GM21786 (cell line): ENCODE data around the gene CNOT1.

Experiments
- ATAC-seq: cut with Tn5 transposase; IDR thresholded peaks from one replicate; pipeline ENCODE4 v1.9.1; 2021; ENCODE audit not compliant: unreplicated experiment

The CNOT1 gene

DNA sequence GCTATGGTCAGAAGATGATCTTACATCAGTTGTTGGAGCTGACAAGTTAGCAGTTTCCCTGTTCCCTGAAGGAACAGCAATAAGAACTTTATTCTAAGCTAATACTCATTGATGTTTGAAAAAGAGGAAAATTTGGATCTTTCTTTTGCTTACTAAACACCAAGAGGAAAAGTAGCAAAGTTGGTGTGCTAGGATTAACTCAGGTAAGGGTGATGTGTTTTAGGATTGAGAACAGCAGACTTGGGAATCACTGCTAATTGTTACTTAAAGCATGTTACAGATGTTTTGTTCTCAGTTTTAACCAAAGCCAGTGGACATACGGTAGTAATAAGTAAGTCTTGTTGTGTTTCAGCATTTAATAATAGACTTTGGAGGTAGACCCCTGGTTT lies 110.7 kb downstream of the CNOT1 start:
- ATAC-seq, result no peak

DNA sequence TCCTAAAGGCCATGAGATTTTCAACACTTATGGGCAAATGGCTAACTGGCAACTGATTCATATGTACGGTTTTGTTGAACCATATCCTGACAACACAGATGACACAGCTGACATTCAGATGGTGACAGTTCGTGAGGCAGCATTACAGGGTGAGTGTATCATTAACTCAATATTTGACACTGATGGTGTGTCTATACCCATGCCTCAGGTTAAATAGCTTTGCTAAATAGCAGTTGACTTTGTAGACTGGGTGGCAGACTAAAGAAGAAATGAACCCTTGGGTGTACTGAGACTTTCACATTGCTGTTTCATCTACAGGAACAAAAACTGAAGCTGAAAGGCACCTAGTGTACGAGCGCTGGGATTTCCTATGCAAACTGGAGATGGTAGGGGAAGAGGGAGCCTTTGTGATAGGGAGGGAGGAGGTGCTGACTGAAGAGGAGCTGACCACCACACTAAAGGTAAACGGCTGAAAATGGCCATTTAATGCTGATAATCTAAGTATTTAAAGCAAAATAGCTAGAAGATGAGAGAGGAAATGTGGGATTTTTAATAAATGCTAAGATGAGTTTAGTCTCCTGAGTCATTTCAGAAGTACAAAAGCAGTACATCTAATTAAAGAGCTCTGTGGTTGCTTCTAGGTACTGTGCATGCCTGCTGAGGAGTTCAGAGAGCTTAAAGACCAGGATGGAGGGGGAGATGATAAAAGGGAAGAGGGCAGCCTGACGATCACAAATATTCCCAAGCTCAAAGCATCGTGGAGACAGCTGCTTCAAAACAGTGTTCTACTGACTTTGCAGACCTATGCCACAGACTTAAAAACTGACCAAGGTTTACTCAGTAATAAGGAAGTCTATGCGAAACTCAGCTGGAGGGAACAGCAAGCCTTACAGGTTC lies 111.3 kb downstream of the CNOT1 start:
- ATAC-seq, result peak; percentile 34

DNA sequence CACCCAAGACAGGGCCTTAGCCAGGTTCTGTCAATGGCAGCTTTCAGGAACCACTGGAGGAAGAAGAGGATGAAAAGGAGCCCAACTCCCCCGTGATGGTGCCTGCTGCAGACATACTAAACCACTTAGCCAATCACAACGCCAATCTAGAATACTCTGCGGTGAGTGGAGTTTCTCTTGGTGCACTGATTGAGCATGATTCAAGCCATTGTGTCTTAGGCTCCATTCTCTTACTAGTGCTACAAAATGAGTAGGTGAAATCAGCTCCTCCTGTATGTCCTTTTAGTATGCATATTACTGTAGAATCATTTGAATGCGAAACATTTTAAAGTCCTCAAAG lies 112.9 kb downstream of the CNOT1 start:
- ATAC-seq, result no peak

DNA sequence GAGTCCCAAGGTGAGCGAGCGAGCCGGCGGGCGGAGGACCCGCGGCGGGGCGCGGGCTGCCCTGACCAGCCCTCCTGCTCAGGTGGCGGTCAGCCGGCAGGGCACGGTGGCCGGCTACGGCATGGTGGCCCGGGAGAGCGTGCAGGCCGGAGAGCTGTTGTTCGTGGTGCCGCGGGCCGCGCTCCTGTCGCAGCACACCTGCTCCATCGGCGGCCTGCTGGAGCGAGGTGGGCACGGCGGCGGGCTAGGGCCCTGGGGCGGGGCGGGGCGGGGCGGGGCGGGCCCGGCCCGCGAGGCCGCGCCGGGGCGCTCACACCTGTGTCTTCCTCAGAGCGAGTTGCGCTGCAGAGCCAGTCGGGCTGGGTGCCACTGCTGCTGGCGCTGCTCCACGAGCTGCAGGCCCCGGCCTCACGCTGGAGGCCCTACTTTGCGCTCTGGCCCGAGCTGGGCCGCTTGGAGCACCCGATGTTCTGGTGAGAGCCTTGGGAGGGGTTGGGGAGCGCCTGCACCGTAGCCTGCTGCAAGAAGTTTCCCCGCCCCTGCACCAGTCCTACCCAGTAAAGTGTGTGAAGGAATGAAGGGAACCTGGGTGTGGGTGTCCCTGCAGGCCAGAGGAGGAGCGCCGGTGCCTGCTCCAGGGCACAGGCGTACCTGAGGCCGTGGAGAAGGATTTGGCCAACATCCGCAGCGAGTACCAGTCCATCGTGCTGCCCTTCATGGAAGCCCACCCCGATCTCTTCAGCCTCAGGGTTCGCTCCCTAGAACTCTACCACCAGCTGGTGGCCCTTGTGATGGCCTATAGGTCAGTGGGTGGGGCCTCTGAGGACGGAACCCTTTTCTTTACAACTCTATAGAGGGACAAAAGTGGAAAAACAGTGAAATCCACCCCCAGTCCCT lies 113.5 kb downstream of the CNOT1 start:
- ATAC-seq, result peak; percentile 37

DNA sequence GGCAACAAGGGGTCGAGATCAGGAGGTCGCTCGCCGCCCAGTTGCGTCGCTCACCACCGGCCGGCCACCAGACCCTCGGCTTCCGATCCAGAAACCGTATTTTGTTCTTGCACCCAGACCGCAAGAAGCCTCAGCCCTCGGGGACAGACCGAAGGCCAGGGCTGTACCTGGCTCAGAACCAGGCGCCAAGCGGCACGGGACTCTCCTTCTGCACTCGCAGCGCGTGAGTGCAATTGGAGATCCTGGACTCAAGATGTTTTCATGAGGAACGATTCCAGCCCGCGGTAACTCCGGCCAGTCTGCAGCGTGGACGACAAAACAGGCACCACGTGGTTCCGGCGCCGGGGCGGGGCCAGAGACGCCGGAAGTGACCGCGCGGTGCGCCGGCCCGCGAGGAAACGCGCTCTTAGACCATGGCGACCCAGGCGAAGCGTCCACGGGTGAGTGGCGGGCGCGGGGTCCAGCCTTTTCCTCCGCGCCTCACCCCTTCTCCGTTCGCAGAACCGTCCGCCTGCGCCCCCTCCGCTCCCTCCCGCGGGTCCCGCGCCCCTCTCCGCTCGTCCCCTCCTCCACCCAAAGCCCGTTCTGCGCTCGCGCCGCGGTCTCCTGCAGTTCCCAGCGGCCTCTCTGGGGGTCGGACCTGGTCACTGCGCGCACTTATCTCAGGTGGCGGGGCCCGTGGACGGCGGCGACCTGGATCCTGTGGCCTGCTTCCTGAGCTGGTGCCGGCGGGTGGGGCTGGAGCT lies 114.3 kb downstream of the CNOT1 start, which contains the start of gene SETD6:
SETD6 (plus strand) TSS at position 393 of the 746 bp plus-strand sequence; CDS start at position 414, 21 bp downstream.
- peak; percentile 69 for ATAC-seq

DNA sequence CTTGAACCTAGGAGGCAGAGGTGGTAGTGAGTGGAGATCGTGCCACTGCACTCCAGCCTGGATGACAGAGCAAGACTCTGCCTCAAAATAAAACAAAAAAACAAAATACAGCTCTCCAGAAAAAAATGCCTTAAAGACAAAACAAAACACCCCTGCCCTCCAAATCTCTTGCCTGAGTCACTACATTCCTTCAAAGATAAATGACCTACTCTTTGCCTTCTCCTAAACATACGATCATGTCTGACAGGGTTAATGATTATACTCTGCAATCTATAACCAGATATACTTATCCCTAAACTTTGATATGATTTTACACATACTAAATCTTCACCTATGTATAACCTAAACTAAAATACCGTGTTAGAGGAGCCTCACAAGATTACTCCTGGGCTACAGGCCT lies 115.8 kb downstream of the CNOT1 start:
- ATAC-seq, result no peak

DNA sequence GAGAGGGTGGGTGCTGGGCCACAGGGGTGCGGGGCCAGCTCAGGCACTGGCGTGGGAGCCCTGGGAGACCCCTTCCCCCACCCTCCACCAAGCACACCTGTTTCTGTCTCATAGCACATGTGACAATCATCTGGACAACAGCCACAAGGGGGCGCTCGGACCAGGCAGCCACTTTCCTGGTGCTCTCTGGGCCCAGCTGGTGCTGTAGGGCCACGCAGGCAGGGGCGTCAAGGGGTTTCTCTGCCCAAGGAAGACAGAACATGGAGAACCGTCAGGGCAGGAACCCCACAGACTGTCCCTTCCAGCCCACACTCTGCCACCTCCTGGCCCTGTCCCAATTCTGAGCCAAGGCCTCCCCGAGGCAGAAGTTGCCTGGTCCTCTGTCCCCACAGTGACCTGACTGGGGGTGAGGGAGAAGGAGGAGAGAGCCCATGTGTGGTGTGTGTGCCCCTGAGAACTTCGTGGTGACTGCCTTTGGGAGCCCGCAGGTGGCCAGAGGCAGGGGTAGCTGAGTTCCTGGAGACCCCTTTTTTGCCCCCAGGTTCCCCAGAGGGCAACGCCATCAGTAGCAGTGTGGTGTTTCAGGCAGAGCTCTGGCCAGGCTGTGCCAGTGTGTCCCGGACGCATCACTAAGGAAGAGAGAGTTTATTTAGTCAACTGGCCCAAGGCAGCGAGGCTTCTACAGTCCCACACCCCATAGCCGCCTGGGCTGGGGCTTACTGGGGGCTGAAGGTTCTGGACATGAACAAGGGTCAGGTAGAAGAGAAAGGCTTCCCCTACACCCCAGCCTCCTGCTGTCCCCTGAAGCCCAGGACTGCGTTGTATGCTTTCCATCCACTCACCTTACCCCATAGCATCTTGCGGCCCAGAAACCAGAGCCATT lies 117.5 kb downstream of the CNOT1 start:
- no peak for ATAC-seq

DNA sequence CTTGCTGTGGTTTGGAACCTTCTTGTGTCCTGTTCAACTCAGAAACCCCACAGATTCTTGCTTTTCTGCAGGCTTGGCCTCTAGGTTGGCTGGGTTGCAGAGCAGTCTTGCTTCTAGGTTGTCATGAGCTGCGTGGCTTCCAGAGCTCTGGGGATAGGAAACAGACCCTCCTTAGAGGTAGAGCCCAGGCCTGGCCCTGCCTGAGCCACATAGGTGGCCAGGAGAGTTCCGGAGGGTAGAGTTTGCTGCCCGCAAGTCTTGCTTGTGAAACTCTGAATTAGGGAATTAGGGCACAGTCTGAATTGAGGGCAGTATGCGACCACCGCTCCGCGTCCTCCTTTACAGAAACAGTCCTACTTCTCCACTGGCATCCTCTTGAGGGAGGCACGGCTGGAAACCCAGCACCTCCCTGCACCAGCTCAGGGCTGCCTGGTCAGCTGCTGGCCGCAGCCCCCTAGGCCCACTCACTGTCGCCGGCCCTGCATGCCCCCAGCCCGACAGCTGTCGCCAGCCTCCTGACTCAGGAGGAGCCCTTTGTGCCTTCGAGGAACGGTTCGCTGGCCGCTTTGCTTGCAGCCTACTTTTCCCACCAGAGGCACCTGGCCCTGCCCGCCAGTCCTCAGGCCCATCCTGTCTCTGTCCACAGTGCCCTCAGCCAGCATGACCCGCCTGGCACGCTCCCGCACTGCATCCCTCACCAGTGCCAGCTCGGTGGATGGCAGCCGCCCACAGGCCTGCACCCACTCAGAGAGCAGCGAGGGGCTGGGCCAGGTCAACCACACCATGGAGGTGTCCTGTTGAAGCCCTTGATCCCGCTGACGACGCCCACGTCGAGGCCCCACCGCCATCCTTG lies 118.6 kb downstream of the CNOT1 start:
- no peak for ATAC-seq

DNA sequence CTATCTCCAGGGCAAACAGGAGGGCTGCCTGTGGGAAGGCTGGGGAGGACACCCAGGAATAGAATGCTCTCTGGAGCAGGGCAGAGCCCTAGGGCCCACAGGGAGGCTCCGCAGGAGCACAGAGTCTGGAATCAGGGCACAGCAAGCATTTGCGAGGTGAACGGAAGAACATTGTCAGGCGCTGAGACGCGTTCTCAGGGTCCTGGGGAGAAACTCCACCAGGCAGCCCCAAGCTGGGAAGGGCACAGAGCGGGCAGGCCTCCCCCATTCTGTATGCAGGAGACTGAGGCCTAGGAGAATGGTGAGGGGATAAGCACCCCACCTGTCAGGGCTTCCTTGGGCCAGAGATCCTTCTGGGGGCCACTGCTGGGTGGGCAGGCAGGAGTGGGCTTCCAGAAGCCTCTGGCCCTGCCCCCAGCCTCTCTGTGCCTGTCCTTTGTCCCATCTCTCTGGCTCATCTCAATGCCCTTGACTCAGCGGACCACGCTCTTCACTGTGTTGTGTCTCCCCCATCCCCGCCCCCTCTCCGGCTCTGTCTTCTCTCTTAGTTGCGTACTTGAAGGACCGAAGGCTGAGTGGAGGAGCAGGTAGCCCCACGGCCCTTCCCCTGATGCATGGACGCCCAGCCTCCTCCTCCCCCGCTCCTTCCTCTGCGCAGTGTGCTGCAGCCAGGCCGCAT lies 119.4 kb downstream of the CNOT1 start:
- no peak for ATAC-seq

DNA sequence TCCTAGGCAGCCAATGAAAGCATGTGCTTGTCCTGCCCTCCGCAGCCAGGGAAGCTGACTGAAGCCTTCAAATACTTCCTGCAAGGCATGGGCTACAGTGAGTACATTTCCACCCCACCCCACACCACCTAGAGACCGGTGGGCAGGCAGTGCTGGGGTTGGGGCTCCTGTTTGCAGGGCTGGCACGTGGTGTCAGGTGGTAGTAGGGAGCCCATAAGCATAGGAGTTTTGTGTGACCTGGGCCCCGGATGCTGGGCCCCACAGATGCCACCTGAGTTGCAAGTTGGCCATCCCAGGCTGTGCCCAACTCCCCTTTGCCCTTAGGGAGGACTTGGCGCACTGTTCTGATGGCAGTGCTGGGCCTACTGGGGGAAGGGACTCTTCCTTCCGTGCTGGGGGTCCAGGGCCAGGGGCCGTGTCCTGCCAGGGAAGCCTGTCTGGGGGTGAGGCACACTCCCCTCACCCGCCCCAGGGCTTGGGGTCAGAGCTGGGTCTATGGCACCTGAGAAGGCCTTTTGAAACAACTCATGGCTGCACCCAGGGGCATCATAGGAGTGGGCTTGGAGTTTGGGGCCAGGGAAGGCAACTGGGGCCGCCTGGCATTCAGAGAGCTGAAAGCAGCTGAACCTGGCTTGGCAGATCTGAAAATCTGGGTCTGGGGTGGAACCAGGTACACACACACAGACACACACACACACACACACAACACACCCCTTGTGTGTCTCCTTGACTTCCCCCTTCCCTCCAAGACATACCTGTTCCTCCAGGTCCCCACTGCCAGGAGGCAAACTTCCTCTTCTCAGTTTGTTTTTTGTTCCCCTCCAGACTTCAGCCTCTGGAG lies 120.2 kb downstream of the CNOT1 start:
- no peak for ATAC-seq

DNA sequence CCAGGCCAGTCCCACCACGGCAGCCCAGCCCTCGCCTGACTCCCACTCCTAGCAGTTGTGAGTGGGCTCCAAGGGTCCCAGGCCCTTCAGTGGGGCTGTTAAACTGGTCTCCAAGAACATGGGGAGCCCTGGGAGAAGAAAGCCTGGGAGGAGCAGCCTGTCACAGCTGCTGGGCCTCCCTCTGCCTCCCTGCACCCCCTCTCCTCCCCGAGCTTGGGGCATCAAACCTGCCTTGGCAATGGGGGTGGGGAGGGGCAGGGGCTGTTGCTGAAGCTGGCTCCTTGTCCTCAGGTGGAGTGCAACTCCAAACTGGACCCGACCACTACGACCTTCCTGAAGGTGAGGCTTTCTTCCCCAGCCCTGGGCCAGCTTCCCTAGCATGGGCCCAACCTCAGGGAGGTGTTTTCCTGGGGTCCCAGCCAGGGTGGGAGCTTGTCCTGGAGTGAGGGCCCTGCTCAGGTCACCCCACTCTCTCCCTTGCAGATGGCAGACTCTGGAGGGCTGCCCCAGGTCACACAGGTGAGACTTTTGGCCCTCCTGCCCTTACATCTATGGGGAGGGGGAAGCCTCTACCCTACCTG lies 120.9 kb downstream of the CNOT1 start:
- ATAC-seq, result no peak

DNA sequence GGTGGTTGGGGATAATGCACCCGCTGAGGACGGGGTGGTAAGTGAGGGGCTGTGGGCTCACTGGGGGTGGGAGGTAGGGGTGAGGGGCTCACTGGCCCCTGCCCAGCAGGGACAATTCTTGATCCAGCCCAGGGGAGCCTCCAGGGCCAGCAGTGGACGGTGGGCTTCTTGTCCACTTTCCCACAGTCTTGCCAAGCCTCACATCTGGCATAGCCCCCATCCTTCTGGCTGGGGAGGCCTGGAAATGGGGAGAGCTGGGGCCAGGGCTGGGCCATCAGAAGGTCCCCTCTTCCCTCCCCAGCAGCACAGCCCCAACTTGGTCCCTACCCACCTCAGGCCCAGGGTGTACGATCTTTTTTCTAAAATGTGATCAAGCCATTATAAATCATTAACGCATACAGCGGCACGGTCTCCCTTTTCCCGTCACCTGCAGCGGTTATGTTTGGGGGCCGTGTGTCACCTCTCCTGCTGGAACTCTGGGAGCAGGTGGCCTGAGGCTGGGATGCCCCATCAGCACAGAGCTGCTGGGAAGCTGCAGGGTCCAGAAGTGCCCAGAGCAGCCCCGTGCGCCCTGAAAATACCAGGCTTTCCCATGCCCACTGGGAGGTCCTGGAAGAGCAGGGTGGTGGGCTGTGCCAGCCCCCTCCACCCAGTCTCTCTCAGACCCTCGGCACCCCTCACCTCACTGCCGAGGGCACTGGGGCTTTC lies 121.5 kb downstream of the CNOT1 start:
- ATAC-seq, result no peak

DNA sequence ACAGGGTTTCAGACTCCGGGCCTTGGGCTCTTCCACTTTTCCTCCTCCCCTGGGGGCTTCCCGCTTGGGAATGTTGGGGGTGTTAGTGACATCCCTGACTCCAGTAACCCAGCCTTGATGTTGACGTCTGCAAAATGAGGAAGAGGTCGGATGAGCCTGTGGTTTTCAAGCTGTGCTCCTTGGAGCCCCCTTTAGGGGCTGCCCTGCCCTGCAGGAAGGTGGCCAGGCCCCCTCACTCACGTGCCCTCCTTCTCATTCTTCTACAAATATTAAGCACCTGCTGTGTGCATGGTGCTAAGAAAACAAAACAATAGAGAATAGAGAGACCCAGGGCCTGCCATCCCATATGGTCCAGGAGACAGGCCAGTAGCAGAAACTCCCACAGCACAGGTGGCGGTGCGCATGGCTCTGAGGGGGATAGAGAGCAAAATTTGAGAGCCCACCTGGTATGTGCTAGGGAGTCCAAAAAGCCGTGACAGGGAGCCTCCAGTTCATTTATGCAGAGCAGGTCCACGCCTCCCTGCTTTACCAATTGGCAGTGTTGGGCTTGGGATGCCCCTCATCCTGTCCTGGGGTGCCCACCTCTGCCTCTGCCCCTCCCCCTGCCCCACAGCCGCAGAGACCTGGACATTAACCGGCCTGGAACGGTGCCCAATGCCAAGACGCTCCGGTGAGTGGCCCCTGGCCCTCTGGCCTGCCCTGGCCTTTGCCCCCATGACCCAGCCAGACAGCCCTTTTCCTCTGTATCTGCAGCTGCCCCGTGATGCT lies 122.2 kb downstream of the CNOT1 start:
- ATAC-seq, result no peak

DNA sequence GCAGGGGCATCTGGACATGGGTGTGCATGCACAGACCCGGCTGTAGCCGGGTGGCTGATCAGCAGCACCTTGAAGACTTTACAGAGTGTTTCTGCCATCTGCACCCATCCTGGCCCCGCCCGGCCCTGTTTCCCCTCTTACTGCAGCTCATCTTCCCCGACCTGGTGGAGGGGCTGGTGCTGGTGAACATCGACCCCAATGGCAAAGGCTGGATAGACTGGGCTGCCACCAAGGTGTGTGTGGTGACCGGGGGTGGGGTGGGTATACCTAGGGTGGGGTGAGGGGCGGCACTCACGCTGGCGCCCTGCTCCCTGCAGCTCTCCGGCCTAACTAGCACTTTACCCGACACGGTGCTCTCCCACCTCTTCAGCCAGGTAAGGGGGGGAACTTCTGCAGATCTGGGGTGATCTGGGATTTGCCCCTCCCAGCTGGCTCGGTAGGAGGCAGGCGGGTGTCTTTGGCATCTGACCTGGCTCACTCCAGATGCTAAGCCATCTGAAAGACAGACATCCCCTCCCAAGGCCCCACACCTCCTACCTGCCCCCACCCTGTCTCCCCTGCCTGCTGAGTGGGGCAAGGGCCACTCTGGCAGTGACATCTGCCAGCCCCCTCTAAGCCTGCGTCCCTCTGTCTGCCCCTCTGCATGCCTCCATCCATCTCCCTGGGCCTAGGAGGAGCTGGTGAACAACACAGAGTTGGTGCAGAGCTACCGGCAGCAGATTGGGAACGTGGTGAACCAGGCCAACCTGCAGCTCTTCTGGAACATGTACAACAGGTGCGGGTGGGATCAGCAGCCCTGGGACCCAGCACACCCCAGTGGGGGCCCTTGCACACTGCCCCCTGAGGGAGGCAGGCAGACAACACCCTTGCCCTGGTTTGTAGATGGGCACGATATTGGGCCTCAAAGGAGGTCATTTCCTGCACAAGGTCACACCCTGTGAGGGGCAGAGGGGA lies 123.1 kb downstream of the CNOT1 start:
- no peak for ATAC-seq
